HEK293T (cell line): ENCODE measurements around the gene CNNM3.

ENCODE experiments used
- CTCF ChIA-PET: fragments of 350-600 bp; formaldehyde crosslinking; extraction: SDS; loops from one replicate; lab custom pipeline; 2021; ENCODE audit warnings: antibody characterized with exemption, inconsistent platforms; lab: Yijun Ruan, JAX
- POLR2A ChIA-PET: fragments of 350-600 bp; formaldehyde crosslinking; extraction: SDS; loops from one replicate; lab custom pipeline; 2020; ENCODE audit warnings: antibody characterized with exemption, inconsistent platforms; lab: Yijun Ruan, JAX
- DNase-seq: peaks from one replicate; pipeline ENCODE4 v3.0.0; 2012; ENCODE audit warnings: mixed read lengths; ENCODE audit errors: extremely low spot score
- ARNT ChIP-seq: fragments of 450-650 bp; IDR thresholded peaks from 2 replicates; pipeline ENCODE4 v1.6.1; 2017; ENCODE audit warnings: mild to moderate bottlenecking
- BHLHE40 ChIP-seq: fragments of 450-650 bp; IDR thresholded peaks from 2 replicates; pipeline ENCODE4 v1.6.1; 2016; ENCODE audit warnings: mild to moderate bottlenecking, moderate library complexity, borderline replicate concordance
- CTBP1 ChIP-seq: fragments of 450-650 bp; IDR thresholded peaks from 2 replicates; pipeline ENCODE4 v1.6.1; 2016; ENCODE audit warnings: borderline replicate concordance
- ELF4 ChIP-seq: fragments of 450-650 bp; IDR thresholded peaks from 2 replicates; pipeline ENCODE4 v1.6.1; 2017; ENCODE audit warnings: antibody characterized with exemption
- FOXA1 ChIP-seq: fragments of 450-650 bp; IDR thresholded peaks from 2 replicates; pipeline ENCODE4 v1.6.1; 2016; ENCODE audit warnings: mild to moderate bottlenecking
- FOXK2 ChIP-seq: fragments of 450-650 bp; IDR thresholded peaks from 2 replicates; pipeline ENCODE4 v1.6.1; 2016; ENCODE audit warnings: mild to moderate bottlenecking
- FOXM1 ChIP-seq: fragments of 450-650 bp; IDR thresholded peaks from 2 replicates; pipeline ENCODE4 v1.6.1; 2017; ENCODE audit warnings: mild to moderate bottlenecking, borderline replicate concordance
- HDGF ChIP-seq: fragments of 450-650 bp; IDR thresholded peaks from 2 replicates; pipeline ENCODE4 v1.6.1; 2017; ENCODE audit warnings: antibody characterized with exemption, borderline replicate concordance
- L3MBTL2 ChIP-seq: fragments of 450-650 bp; conservative IDR thresholded peaks from 2 replicates; pipeline ENCODE4 v1.6.1; 2016; ENCODE audit warnings: mild to moderate bottlenecking
- LEF1 ChIP-seq: fragments of 450-650 bp; IDR thresholded peaks from 2 replicates; pipeline ENCODE4 v1.6.1; 2017; ENCODE audit warnings: mild to moderate bottlenecking, borderline replicate concordance
- NFRKB ChIP-seq: fragments of 450-650 bp; IDR thresholded peaks from 2 replicates; pipeline ENCODE4 v1.6.1; 2016; ENCODE audit warnings: mild to moderate bottlenecking, moderate library complexity
- SP1 ChIP-seq: fragments of 450-650 bp; IDR thresholded peaks from 2 replicates; pipeline ENCODE4 v1.6.1; 2017
- SUZ12 ChIP-seq: fragments of 450-650 bp; IDR thresholded peaks from 2 replicates; pipeline ENCODE4 v1.6.1; 2016; ENCODE audit warnings: mild to moderate bottlenecking
- TARDBP ChIP-seq: fragments of 450-650 bp; IDR thresholded peaks from 2 replicates; pipeline ENCODE4 v1.6.1; 2016
- ZNF384 ChIP-seq: fragments of 450-650 bp; IDR thresholded peaks from 2 replicates; pipeline ENCODE4 v1.6.1; 2016
- TF ChIP-seq, protein P1 (sequence below): fragments of 450-650 bp; IDR thresholded peaks from 2 replicates; pipeline ENCODE4 v1.6.1; 2016

Gene CNNM3

DNA sequence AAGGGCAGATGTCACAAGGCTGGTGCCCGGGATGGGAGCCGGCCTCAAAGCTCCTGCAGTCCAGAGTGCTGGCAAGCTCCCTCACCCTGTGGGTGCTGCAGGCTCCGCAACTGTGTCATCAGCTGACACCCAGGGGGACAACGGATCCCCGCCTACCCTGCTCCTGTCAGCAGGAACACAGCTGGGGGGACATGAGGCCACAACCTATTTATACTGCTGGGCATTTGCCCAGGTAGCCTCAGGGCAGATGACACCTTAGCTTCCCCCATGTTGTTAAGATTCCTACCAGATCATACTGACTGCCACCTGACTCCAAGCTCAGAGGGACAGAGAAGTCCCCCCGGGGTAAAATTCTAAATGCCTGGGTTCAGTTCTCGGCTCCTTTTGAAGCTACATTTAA is 26.5 kb downstream of the CNNM3 start:
- ChIA-PET POLR2A (interaction anchor here (1.1 to 1.6 kb wide), 3 partner anchors 15 to 26 kb away, joined by 3 to 10 read pairs (median 3); partner anchors contain the start of genes ANKRD39 and CNNM3), CTCF (interaction anchor here (0.6 to 1.1 kb wide), 2 partner anchors 26 to 1276 kb away, joined by 3 read pairs; no protein-coding TSS in a partner anchor)

DNA sequence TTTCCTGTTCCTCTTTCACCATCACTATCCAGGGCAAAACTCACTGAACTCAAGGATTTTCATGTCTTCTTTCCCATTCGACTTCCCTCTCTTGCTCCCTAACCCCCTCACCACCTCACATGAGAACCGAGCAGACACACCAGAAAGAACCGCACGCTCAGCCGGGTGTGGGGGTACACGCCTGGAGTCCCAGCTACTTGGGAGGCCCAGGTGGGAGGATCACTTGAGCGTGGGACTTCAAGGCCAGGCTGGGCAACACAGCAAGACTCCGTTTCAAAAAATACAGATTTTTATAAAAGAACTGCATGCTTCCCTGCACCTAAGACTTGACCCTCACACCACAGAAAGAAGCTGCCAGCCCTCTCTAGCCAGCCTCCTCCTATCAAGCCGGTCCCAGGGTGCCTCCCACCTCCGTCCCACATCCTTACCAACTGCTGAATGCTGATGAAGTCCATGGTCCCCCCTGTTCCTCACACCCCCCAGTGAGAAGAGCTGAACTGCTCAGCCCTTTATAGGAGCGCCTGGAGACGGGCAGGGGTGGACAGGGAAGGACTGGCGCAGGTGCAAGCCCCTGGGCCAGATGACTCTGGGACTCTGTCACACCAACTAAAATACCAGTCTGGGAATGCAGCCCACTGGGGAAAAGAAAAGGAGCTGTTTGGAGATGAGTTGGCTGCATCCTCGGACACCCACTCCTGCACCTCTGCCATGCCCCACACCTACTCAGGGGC is 27.6 kb downstream of the CNNM3 start, which contains the start of gene ANKRD23:
Gene ANKRD23, minus strand, starts transcription at position 484 of the 731 bp plus-strand sequence. Its CDS starts 29 bp downstream, at position 455.
- ChIA-PET CTCF (interaction anchor here (1.1 kb wide), 1 partner anchor 25 kb away, joined by 3 read pairs; no protein-coding TSS in a partner anchor), POLR2A (no interaction called here)
- TF ChIP-seq ZNF384 = no peak
- TF ChIP-seq LEF1 = no peak
- TF ChIP-seq ARNT = no peak
- no peak for TF ChIP-seq L3MBTL2
- DNase-seq = no peak

More for the DNA sequence above, 26.5 kb downstream of the CNNM3 start:
- DNase-seq = no peak
- TF ChIP-seq NFRKB = no peak
- TF ChIP-seq, protein P1, sequence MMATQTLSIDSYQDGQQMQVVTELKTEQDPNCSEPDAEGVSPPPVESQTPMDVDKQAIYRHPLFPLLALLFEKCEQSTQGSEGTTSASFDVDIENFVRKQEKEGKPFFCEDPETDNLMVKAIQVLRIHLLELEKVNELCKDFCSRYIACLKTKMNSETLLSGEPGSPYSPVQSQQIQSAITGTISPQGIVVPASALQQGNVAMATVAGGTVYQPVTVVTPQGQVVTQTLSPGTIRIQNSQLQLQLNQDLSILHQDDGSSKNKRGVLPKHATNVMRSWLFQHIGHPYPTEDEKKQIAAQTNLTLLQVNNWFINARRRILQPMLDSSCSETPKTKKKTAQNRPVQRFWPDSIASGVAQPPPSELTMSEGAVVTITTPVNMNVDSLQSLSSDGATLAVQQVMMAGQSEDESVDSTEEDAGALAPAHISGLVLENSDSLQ = no peak
- TF ChIP-seq SUZ12 = no peak
- TF ChIP-seq ARNT = no peak
- no peak for TF ChIP-seq FOXK2
- TF ChIP-seq SP1 = no peak
- TF ChIP-seq BHLHE40 = no peak
- no peak for TF ChIP-seq L3MBTL2
- TF ChIP-seq TARDBP = no peak
- no peak for TF ChIP-seq ELF4
- no peak for TF ChIP-seq CTBP1

DNA sequence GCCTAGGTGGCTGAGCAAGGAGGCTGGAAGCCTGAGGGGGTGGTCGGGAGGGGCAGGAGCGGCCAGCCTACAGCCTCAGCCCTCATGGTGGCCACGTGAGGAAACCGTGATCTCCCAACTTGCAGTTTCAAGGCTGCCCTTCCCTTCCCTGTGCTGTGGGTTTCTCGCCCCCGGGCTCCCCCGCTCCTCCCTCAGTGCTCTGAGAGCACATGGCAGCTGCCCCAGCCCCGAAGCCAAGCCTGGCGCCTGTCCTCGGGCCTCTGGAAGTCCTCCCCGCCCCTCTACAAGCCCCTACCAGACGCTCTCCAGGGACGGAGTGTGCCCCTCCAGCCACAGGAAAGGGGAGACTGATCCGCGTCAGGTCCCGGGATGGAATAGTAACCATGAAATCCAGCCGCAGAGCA is 28.3 kb downstream of the CNNM3 start:
- POLR2A ChIA-PET = no interaction called here

DNA sequence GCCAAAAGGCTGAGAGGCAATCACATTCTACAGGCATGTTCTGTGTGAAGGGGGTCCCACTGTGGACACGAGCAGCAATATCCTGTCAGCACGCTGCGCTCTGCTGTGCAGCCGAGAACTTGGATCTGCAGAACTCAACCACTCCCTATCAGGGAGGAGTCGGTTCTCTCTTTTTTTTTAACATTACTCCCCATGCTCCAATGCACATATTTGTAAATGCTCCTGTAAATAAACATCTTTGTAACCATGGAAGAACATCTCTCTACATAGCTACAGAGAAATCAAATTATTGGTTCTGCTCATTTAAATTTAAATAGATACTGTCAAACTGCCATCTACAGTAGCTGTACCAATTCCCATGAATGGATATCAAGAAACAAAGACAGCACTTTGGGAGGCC is 30.8 kb downstream of the CNNM3 start:
- ChIA-PET CTCF (interaction anchor here (1.8 kb wide), 1 partner anchor 11 kb away, joined by 7 read pairs; the partner anchor contains the start of gene ANKRD39), POLR2A (interaction anchor here (1.3 kb wide), 1 partner anchor 11 kb away, joined by 4 read pairs; the partner anchor contains the start of gene ANKRD39)
- TF ChIP-seq FOXK2 = no peak
- TF ChIP-seq ARNT = no peak
- TF ChIP-seq BHLHE40 = no peak
- TF ChIP-seq, protein P1 = no peak
- no peak for TF ChIP-seq L3MBTL2
- DNase-seq = no peak

More for the DNA sequence above, 28.3 kb downstream of the CNNM3 start:
- TF ChIP-seq LEF1 (no peak), BHLHE40 (no peak), FOXA1 (no peak), FOXM1 (no peak), SP1 (no peak), TARDBP (no peak), HDGF (no peak), L3MBTL2 (no peak), SUZ12 (no peak), FOXK2 (no peak), ZNF384 (no peak), CTBP1 (no peak), ARNT (no peak), ELF4 (no peak), NFRKB (no peak)
- TF ChIP-seq, protein P1 = no peak
- CTCF ChIA-PET = no interaction called here
- no peak for DNase-seq

DNA sequence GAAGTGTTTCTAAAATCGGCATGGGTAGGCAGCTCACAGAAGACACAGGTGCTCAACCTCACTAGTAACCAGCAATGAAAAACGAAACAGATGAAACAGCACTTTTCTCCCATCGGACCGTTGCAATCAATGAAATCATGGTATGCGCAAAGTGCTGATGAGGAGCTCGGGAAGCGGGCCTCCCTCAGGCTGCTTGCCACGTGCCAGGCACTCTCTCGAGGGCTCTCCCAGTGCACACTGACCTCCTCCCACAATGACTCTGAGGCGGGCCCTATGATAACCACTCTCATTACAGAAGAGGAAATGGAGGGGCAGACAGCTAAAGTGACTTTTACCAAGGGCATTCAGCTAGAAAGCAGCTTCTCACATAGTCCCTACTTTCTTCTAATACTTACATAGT is 31.5 kb downstream of the CNNM3 start:
- POLR2A ChIA-PET = interaction anchor here (1.3 kb wide), 2 partner anchors 10 to 32 kb away, joined by 4 read pairs; partner anchors contain the start of genes ANKRD39 and CNNM3
- TF ChIP-seq FOXA1 (no peak), TARDBP (no peak)
- DNase-seq = no peak
- CTCF ChIA-PET = interaction anchor here (0.8 to 1.8 kb wide), 2 partner anchors 10 to 12 kb away, joined by 3 to 7 read pairs; partner anchors contain the start of gene ANKRD39

DNA sequence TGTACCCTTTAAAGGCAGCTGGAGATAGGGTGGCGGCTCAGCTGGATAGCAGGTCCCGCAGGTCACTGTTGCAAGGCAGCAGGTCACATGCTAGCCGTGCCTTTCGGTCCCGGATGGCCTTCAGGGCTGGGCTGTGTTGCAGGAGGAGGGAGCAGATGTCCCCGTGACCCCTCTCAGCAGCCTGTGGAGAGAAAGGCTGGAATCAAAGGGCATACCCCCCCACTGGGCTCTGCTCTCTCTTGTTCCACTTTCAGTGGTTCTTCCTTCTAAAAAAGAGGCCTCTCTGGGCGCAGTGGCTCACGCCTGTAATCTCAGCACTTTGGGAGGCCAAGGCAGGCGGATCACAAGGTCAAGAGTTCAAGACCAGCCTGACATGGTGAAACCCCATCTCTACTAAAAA is 32.2 kb downstream of the CNNM3 start:
- DNase-seq = no peak
- TF ChIP-seq SUZ12 = no peak
- TF ChIP-seq BHLHE40 = no peak
- TF ChIP-seq, protein P1 = no peak
- TF ChIP-seq LEF1 = no peak
- no peak for TF ChIP-seq SP1
- TF ChIP-seq ZNF384 = no peak
- no peak for TF ChIP-seq ELF4
- no peak for TF ChIP-seq CTBP1
- TF ChIP-seq FOXM1 = no peak
- no peak for TF ChIP-seq L3MBTL2
- no peak for TF ChIP-seq ARNT
- TF ChIP-seq NFRKB = no peak
- no peak for TF ChIP-seq HDGF
- no peak for TF ChIP-seq TARDBP
- TF ChIP-seq FOXK2 = no peak
- no peak for TF ChIP-seq FOXA1
- CTCF ChIA-PET = interaction anchor here (1.8 kb wide), 1 partner anchor 10 kb away, joined by 7 read pairs; the partner anchor contains the start of gene ANKRD39
- POLR2A ChIA-PET = interaction anchor here (1.3 kb wide), 1 partner anchor 32 kb away, joined by 4 read pairs; the partner anchor contains the start of gene CNNM3
